Chondrocyte (in vitro differentiated cells): ENCODE data around the gene PNLIP. TPM values are rescaled to one million over a fixed set of nuclear protein-coding genes. Genes with fewer than 3 reads are reported as not detected.

ENCODE experiments used
- DNase-seq: peaks from one replicate; pipeline ENCODE4 v3.0.0; 2021; ENCODE audit warnings: mixed read lengths, low spot score
- H3K27ac Mint-ChIP-seq: one replicate; pipeline ENCODE4 v1.8.0; 2021; ENCODE audit warnings: mild to moderate bottlenecking, moderate library complexity, mixed read lengths; ENCODE audit not compliant: unreplicated experiment
- H3K27me3 Mint-ChIP-seq: 2 replicates; pipeline ENCODE4 v1.8.0; 2021; ENCODE audit warnings: low read depth, mixed read lengths
- H3K36me3 Mint-ChIP-seq: 2 replicates; pipeline ENCODE4 v1.8.0; 2021; ENCODE audit warnings: low read depth, mixed read lengths
- H3K4me1 Mint-ChIP-seq: 2 replicates; pipeline ENCODE4 v1.8.0; 2021; ENCODE audit warnings: low read depth, mild to moderate bottlenecking, mixed read lengths
- H3K4me3 Mint-ChIP-seq: one replicate; pipeline ENCODE4 v1.8.0; 2021; ENCODE audit warnings: mild to moderate bottlenecking, moderate library complexity, mixed read lengths; ENCODE audit not compliant: unreplicated experiment
- H3K9me3 Mint-ChIP-seq: 2 replicates; pipeline ENCODE4 v1.8.0; 2021; ENCODE audit warnings: low read depth, mixed read lengths
- total RNA-seq: library from RNA; stranded (reverse); gene quantifications from 3 replicates; pipeline ENCODE4 v1.2.1, GENCODE V29; 2021
- TF ChIP-seq, protein P1 (sequence below): fragments of 200-600 bp; sonication (generic); IDR thresholded peaks from 2 replicates; pipeline ENCODE4 v1.5.0; 2021; ENCODE audit warnings: antibody characterized with exemption, mild to moderate bottlenecking, moderate library complexity

The PNLIP gene
- total RNA-seq, 1 donor from 2014 or later, result not detected

DNA sequence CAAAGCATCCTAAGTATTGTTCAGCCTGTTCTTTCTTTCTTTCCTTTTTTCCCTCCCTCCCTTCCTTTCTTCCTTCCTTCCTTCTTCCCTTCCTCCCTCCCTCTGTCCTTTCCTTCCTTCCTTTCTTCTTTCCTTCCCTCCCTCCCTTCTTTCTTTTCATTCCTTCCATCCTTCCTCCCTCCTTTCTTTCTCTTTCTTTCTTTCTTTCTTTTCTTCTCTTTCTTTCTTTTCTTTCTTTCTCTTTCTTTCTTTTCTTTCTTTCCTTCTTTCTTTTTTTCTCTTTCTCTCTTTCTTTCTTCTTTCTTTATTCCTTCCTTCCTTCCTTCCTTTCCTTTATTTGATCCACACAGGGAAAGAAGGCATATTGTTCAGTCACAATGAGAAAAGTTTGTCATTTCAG, 21.2 kb downstream of the PNLIP start:
- no peak for DNase-seq
- H3K4me1 Mint-ChIP-seq, result no peaks in the 10 kb centered on the region
- H3K9me3 Mint-ChIP-seq, result no peaks in the 10 kb centered on the region
- no peak overlapping the region for H3K4me3 Mint-ChIP-seq
- TF ChIP-seq, protein P1, sequence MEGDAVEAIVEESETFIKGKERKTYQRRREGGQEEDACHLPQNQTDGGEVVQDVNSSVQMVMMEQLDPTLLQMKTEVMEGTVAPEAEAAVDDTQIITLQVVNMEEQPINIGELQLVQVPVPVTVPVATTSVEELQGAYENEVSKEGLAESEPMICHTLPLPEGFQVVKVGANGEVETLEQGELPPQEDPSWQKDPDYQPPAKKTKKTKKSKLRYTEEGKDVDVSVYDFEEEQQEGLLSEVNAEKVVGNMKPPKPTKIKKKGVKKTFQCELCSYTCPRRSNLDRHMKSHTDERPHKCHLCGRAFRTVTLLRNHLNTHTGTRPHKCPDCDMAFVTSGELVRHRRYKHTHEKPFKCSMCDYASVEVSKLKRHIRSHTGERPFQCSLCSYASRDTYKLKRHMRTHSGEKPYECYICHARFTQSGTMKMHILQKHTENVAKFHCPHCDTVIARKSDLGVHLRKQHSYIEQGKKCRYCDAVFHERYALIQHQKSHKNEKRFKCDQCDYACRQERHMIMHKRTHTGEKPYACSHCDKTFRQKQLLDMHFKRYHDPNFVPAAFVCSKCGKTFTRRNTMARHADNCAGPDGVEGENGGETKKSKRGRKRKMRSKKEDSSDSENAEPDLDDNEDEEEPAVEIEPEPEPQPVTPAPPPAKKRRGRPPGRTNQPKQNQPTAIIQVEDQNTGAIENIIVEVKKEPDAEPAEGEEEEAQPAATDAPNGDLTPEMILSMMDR, result no peak
- H3K27me3 Mint-ChIP-seq, result peaks cover 13% of the 10 kb centered on the region
- no peak overlapping the region for H3K27ac Mint-ChIP-seq
- no peaks in the 10 kb centered on the region for H3K36me3 Mint-ChIP-seq

DNA sequence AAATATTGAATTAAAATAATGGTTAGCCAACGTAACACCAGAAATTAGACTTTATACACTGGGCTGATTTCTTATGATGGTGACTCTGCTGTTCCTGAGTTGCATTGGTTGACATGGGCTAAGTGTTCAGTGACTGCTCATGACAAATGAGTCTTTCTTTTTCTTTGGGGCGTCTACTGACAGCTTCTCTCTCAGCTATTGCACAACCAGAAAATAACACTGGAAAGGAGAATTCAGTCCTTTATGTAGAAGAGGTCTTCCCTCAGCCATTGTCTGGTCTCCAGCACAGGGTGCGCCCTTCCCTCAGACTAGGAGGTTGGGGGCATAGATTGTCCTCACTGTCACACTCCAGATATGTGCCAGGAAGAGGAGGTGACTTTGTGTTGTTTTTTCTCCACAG, 21.6 kb downstream of the PNLIP start:
- Mint-ChIP-seq H3K4me3 (no peak overlapping the region), H3K4me1 (no peaks in the 10 kb centered on the region), H3K27me3 (peaks cover 10% of the 10 kb centered on the region), H3K36me3 (no peaks in the 10 kb centered on the region), H3K9me3 (no peaks in the 10 kb centered on the region), H3K27ac (no peak overlapping the region)
- TF ChIP-seq, protein P1, result no peak
- DNase-seq, result no peak

GRCh38 chr10:116574797-116575196, 29.1 kb downstream of the PNLIP start:
- Mint-ChIP-seq H3K4me1 (no peaks in the 10 kb centered on the region), H3K9me3 (no peaks in the 10 kb centered on the region), H3K27ac (no peak overlapping the region), H3K4me3 (no peak overlapping the region), H3K36me3 (no peaks in the 10 kb centered on the region), H3K27me3 (peaks cover 9% of the 10 kb centered on the region)
- TF ChIP-seq, protein P1, result no peak
- no peak for DNase-seq

GRCh38 chr10:116587878-116588591, 42.3 kb downstream of the PNLIP start:
- no peak overlapping the region for H3K4me3 Mint-ChIP-seq
- H3K4me1 Mint-ChIP-seq, result no peaks in the 10 kb centered on the region
- H3K36me3 Mint-ChIP-seq, result no peaks in the 10 kb centered on the region
- H3K27ac Mint-ChIP-seq, result no peak overlapping the region
- H3K27me3 Mint-ChIP-seq, result no peaks in the 10 kb centered on the region
- DNase-seq, result no peak
- no peaks in the 10 kb centered on the region for H3K9me3 Mint-ChIP-seq
- TF ChIP-seq, protein P1, result no peak

DNA sequence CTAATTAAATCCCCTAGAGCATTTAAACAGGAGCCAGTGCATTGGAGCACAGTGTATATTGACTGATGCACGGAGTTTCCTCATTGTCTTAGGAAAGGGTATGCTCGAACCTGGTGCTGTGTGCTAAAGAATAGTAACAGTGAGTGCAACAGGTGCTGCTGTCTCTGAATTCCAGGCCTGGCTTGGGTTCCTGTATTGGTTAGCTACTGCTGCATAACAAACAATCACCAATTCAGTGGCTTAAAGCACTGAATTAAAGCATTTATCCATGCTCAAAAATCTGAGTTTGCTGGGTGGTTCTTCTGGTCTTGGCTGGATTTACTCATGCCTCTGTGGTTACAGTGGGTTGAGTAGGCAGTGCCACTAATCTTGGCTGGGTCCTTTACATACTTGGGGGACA, 43.3 kb downstream of the PNLIP start:
- no peaks in the 10 kb centered on the region for H3K4me1 Mint-ChIP-seq
- H3K27ac Mint-ChIP-seq, result no peak overlapping the region
- TF ChIP-seq, protein P1, result no peak
- H3K36me3 Mint-ChIP-seq, result no peaks in the 10 kb centered on the region
- no peaks in the 10 kb centered on the region for H3K9me3 Mint-ChIP-seq
- no peak for DNase-seq
- H3K4me3 Mint-ChIP-seq, result no peak overlapping the region
- H3K27me3 Mint-ChIP-seq, result no peaks in the 10 kb centered on the region
